ENCODE results near the gene NR6A1.

The NR6A1 gene

GRCh38 chr9:124795881-124796431, 24.8 kb upstream of the NR6A1 start:
- H3K4me3 ChIP-seq (ENCODE audit: low read depth, low read length) = no peak overlapping the region
- in situ Hi-C loops (cut with HindIII; ENCODE audit: low sequenced_read_pairs) = no loop called here
- DNase-seq (ENCODE audit: low read depth) = no peak
- TF ChIP-seq CTCF (IDR thresholded peaks at IDR 0.05; ENCODE audit: low read depth, low read length, missing control alignments) = no peak

- no peak overlapping the region for H3K4me3 ChIP-seq (ENCODE audit: low read depth, low read length)
- TF ChIP-seq CTCF (IDR thresholded peaks at IDR 0.05; ENCODE audit: low read depth, low read length, missing control alignments) = no peak
- DNase-seq (ENCODE audit: low read depth) = no peak
- in situ Hi-C loops (cut with HindIII; ENCODE audit: low sequenced_read_pairs) = no loop called here
Observed at GRCh38 chr9:124794902-124795491, 23.9 kb upstream of the NR6A1 start.

GRCh38 chr9:124793015-124793541, 22.0 kb upstream of the NR6A1 start:
- TF ChIP-seq CTCF (IDR thresholded peaks at IDR 0.05; ENCODE audit: low read depth, low read length, missing control alignments) = no peak
- in situ Hi-C loops (cut with HindIII; ENCODE audit: low sequenced_read_pairs) = no loop called here
- no peak for DNase-seq (ENCODE audit: low read depth)
- no peak overlapping the region for H3K4me3 ChIP-seq (ENCODE audit: low read depth, low read length)

GRCh38 chr9:124792257-124793014, 21.3 kb upstream of the NR6A1 start:
- in situ Hi-C loops (cut with HindIII; ENCODE audit: low sequenced_read_pairs) = no loop called here
- no peak for DNase-seq (ENCODE audit: low read depth)
- H3K4me3 ChIP-seq (ENCODE audit: low read depth, low read length) = no peak overlapping the region
- no peak for TF ChIP-seq CTCF (IDR thresholded peaks at IDR 0.05; ENCODE audit: low read depth, low read length, missing control alignments)

- in situ Hi-C loops (cut with HindIII; ENCODE audit: low sequenced_read_pairs) = no loop called here
- DNase-seq (ENCODE audit: low read depth) = no peak
- H3K4me3 ChIP-seq (ENCODE audit: low read depth, low read length) = no peak overlapping the region
- no peak for TF ChIP-seq CTCF (IDR thresholded peaks at IDR 0.05; ENCODE audit: low read depth, low read length, missing control alignments)
Observed at GRCh38 chr9:124790801-124791505, 19.8 kb upstream of the NR6A1 start.

- no peak overlapping the region for H3K4me3 ChIP-seq (ENCODE audit: low read depth, low read length)
- in situ Hi-C loops (cut with HindIII; ENCODE audit: low sequenced_read_pairs) = no loop called here
- TF ChIP-seq CTCF (IDR thresholded peaks at IDR 0.05; ENCODE audit: low read depth, low read length, missing control alignments) = no peak
- no peak for DNase-seq (ENCODE audit: low read depth)
Observed at GRCh38 chr9:124790301-124790700, 19.2 kb upstream of the NR6A1 start.

Measured in astrocyte of the cerebellum (primary cell).